SK-N-MC (cell line): ENCODE measurements around the gene ID2.

Experiments used
- DNase-seq: peaks from one replicate; pipeline ENCODE4 v3.0.0-alpha.2; 2011; ENCODE audit warnings: low read depth, low spot score
- H3K27ac ChIP-seq: fragments of 200-600 bp; sonication (generic); 2 replicates; pipeline ENCODE4 v1.5.1; 2016; ENCODE audit warnings: mixed run types
- H3K36me3 ChIP-seq: fragments of 200-600 bp; sonication (generic); 2 replicates; pipeline ENCODE4 v1.6.1; 2017; ENCODE audit warnings: antibody characterized with exemption, low read length, mixed read lengths; ENCODE audit not compliant: insufficient read depth
- H3K4me3 ChIP-seq: fragments of 200-600 bp; sonication (generic); 2 replicates; pipeline ENCODE4 v1.5.1; 2016
- H3K9ac ChIP-seq: fragments of 200-600 bp; sonication (generic); 2 replicates; pipeline ENCODE4 v1.8.0; 2017; ENCODE audit warnings: mixed run types, mixed read lengths; ENCODE audit not compliant: insufficient read length
- H3K9me3 ChIP-seq: fragments of 200-600 bp; sonication (generic); 2 replicates; pipeline ENCODE4 v1.6.1; 2017; ENCODE audit warnings: low read depth, mild to moderate bottlenecking, antibody characterized with exemption, low read length, moderate library complexity, mixed read lengths
- EZH2 ChIP-seq: fragments of 200-600 bp; sonication (generic); IDR thresholded peaks from one replicate; pipeline ENCODE4 v1.6.1; 2017; ENCODE audit warnings: antibody characterized with exemption
- FOXP2 ChIP-seq: optimal IDR thresholded peaks from 2 replicates; pipeline ENCODE3; 2011; ENCODE audit warnings: mild to moderate bottlenecking, moderate library complexity; ENCODE audit not compliant: insufficient read depth; ENCODE audit errors: extremely low read length, control extremely low read depth
- POLR2AphosphoS5 ChIP-seq: IDR thresholded peaks from 2 replicates; pipeline ENCODE4 v1.6.1; 2012; ENCODE audit warnings: mild to moderate bottlenecking, low read depth, low read length, borderline replicate concordance

Gene ID2

DNA sequence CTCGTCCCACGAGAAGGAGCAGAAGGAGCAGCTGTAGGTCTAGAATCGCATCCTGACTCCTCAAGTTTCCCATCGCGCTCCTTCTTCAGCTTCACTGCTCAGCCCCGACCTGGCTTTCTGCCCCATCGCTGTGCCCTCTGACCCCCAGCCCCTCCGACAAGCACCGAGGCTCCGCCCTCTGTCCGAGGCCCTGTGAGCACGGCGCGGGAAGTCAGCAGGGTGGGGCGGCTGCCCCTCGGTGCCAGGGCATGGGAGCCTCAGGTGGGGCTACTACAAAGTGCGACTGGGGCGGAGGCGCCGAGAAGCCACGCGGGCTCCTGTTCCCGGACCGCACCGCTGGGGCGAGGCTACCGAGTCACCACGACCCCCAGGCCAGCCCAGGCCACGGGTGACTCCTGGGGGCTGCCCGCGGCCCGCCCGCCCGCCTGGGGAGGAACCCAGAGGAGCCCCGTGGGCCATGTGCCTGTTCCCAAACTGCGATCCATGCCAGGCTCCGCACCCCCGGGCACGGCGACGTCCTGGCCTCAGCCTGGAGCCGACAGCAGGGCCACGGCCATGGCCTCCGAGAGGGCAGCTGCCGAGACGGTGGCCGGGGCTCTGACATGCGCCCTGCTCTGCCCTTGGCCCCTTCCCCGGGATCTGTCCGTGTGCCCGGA, 36.6 kb upstream of the ID2 start:
- TF ChIP-seq EZH2 (no peak), POLR2AphosphoS5 (no peak), FOXP2 (no peak)
- H3K4me3 ChIP-seq = no peak overlapping the region

DNA sequence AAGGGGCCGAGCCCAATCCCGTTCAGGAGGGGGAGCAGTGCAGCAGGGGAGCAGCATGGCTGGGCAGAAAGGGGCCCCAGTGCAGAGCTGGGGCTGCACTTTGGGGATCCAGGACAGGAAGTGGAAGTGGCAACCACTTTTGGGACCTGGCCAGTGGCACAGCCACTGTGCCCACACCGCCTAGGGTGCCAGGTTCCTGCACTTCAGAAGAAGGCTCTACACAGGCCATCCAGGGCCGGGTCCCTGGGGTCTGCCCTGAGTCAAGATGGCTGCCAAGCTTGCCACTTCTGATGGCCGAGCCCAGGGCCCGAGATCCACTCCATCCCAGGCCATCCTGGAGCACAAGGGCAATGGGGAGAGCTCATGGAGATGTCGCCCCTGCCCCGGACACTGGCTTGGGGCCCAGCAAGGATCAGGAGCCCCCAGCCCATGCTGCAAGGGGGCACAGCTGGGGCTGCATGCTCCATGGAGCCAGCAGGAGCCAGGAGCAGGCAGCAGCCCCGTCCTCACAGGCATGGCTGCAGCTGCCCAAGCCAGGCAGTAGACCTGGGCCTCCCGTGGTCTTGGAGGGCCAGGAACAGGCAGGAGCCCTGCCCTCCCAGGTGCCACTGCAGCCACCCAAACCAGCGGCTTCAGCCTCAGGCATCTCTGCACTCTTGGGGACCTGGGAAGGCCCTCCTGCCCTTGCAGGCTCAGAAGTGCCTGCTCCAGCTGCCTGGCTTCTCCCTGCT, 35.0 kb upstream of the ID2 start:
- H3K27ac ChIP-seq = no peak overlapping the region
- DNase-seq = no peak
- H3K36me3 ChIP-seq = no peaks in the 10 kb centered on the region
- H3K9me3 ChIP-seq = no peaks in the 10 kb centered on the region
- no peak for TF ChIP-seq EZH2
- TF ChIP-seq FOXP2 = no peak
- no peak for TF ChIP-seq POLR2AphosphoS5
- H3K9ac ChIP-seq = no peak overlapping the region
- H3K4me3 ChIP-seq = no peak overlapping the region

More for the DNA sequence above, 36.6 kb upstream of the ID2 start:
- no peak overlapping the region for H3K27ac ChIP-seq
- no peak overlapping the region for H3K9ac ChIP-seq
- H3K9me3 ChIP-seq = no peaks in the 10 kb centered on the region
- no peaks in the 10 kb centered on the region for H3K36me3 ChIP-seq
- DNase-seq = no peak

DNA sequence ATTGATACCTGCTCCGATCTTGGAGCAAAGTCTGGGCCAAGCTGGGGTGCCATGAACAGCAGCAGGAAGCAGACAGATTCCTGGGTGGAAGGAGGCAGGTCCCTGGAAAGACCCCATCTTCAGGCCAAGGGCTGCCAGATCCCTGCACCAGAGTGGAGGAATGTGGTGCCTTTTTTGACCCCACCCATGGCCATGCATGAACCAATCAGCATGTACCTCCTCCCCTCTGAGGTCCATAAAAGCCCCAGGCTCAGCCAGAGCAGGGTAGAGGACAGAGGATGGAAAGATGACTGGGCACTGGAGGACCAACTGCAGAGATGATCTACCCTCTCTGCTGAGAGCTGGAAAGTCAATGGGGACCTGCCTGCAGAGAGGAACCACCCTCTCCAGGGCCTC, 34.4 kb upstream of the ID2 start:
- H3K36me3 ChIP-seq = no peaks in the 10 kb centered on the region
- H3K9ac ChIP-seq = no peak overlapping the region
- TF ChIP-seq POLR2AphosphoS5 = no peak
- TF ChIP-seq FOXP2 = no peak
- TF ChIP-seq EZH2 = no peak
- no peak for DNase-seq
- H3K4me3 ChIP-seq = no peak overlapping the region
- no peak overlapping the region for H3K27ac ChIP-seq
- no peaks in the 10 kb centered on the region for H3K9me3 ChIP-seq

DNA sequence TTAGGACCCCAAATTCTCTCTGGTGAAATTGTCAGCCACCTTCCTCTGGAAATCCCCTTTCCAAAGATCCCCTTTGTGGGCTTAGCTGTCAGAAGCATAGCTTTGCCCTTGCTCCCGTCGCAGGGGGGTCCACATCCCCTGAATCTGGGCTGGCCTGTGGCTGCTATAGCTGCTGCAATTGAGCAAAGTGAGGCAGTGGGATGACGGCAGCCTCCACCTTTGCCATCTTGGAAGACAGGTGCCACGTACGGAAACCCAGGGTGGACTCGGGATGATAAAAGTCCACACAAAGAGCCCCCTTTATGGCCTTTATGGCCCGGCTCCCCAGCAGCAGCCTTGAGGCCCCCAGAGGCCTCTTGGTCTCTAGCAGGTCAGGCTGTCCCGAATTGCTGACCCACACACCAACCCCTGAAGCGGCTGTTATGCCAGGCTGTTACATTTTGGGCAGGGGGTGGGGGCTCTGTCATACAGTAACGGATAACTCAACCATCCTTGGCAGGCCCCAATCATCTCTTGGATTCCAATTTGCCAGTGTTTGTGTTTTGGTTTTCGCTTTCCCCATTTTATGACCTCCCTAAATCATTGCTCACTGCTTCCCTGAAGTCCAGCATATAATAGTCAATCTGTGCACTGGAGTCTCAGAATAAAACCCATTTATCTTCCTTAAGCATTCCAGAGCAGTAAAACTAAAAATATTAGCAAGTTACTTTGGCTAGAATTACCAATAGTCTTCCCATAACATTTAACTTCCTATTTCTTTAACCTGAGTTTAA, 33.2 kb upstream of the ID2 start:
- Histone ChIP-seq H3K9me3 (no peaks in the 10 kb centered on the region), H3K36me3 (no peaks in the 10 kb centered on the region)
- DNase-seq = no peak

DNA sequence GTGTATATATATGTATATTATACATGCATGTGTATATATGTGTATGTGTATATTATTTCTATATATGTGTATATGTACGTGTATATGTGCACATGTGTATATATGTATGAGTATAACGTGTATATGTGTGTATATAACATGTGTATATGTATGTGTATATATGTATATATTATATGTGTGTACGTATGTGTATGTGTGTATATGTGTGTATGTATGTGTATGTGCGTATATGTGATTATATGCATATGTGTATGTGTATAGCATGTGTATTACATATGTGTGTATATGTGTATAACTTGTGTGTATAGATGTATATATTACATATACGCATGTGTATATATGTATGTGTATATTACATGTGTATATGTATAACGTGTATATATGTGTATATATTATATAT, 32.1 kb upstream of the ID2 start:
- Histone ChIP-seq H3K27ac (no peak overlapping the region), H3K4me3 (no peak overlapping the region), H3K9ac (no peak overlapping the region), H3K36me3 (no peaks in the 10 kb centered on the region), H3K9me3 (no peaks in the 10 kb centered on the region)
- no peak for DNase-seq
- no peak for TF ChIP-seq FOXP2
- TF ChIP-seq EZH2 = no peak
- no peak for TF ChIP-seq POLR2AphosphoS5

More for the DNA sequence above, 33.2 kb upstream of the ID2 start:
- no peak overlapping the region for H3K27ac ChIP-seq
- no peak overlapping the region for H3K9ac ChIP-seq
- no peak overlapping the region for H3K4me3 ChIP-seq
- TF ChIP-seq POLR2AphosphoS5 = no peak
- no peak for TF ChIP-seq FOXP2
- TF ChIP-seq EZH2 = no peak

DNA sequence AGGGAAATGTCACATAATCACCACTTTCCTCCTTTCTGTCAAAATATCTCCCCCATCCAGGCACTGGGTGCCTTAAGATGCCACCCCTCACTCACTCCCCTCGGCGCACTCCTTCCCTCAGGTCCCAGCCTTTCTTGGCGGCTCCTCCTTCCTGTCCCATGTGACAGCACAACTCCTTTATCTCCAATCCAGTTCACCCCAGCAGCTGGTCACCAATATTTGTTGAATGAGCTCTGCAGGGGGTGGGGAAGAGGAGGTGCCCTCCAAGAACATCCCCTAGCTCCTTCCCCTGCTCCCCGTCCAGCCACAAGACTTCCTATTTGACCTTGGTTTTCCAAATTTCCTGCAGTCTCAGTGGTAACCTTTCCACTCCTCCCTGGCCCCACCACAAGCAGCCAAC, 31.6 kb upstream of the ID2 start:
- H3K36me3 ChIP-seq = no peaks in the 10 kb centered on the region
- H3K9ac ChIP-seq = no peak overlapping the region
- TF ChIP-seq EZH2 = no peak
- no peak for TF ChIP-seq POLR2AphosphoS5
- TF ChIP-seq FOXP2 = no peak
- no peak for DNase-seq
- H3K4me3 ChIP-seq = no peak overlapping the region
- no peaks in the 10 kb centered on the region for H3K9me3 ChIP-seq
- no peak overlapping the region for H3K27ac ChIP-seq

DNA sequence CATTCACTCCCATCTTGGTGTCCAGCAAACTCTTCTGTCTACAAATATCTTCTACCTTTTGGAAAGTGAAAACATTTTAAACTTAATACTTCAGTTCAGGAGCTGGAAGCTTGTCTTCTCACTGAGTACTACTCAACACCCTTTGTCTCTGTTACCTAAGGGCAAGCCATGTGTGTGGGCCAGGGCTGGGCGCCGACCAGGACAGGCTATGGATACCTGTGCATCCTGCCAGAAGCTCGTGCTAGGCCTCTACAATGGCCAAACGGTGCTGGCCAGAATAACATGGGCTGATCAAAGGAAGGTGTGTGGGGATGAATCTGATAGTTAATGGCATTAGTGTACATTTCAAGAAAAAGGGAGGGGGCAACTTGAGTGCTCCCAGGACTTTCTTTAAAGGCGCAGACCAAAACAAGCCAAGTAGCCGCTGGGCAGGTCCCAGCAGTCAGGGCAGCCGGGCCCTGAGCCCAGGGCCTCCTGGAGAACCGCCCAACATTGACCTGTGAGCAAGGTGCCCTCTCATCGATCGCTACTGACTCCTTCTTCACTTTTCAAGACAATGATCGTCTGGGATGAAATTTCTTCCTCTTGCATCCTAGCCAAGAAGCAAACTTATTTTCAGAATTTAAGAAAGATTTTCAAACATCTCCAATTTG, 29.0 kb upstream of the ID2 start:
- H3K9ac ChIP-seq = no peak overlapping the region
- H3K27ac ChIP-seq = no peak overlapping the region
- no peaks in the 10 kb centered on the region for H3K9me3 ChIP-seq
- no peak for DNase-seq
- TF ChIP-seq FOXP2 (no peak), POLR2AphosphoS5 (no peak), EZH2 (no peak)
- H3K4me3 ChIP-seq = no peak overlapping the region
- no peaks in the 10 kb centered on the region for H3K36me3 ChIP-seq

DNA sequence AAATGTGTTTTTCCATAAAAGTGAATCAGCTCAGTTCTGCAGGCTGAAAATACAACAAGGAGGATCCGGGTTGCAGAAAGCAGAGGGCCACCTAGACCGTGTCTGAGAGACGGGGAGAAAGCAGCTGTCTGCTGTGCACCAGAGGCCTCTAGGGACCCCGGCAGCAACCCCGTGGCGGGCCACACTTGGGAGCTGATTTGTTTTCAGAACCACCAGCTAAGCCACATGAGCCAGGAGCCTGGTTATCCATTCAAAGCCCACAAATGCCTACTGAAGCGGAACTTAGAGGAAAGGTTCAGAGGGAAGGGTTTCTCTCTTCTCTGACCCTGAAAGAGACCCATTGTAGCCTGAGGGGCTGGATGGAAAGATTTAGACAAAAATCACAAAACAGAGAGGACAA, 28.4 kb upstream of the ID2 start:
- Histone ChIP-seq H3K27ac (no peak overlapping the region), H3K9me3 (no peaks in the 10 kb centered on the region), H3K4me3 (no peak overlapping the region), H3K36me3 (no peaks in the 10 kb centered on the region), H3K9ac (no peak overlapping the region)
- TF ChIP-seq POLR2AphosphoS5 = no peak
- TF ChIP-seq EZH2 = no peak
- no peak for TF ChIP-seq FOXP2
- no peak for DNase-seq

DNA sequence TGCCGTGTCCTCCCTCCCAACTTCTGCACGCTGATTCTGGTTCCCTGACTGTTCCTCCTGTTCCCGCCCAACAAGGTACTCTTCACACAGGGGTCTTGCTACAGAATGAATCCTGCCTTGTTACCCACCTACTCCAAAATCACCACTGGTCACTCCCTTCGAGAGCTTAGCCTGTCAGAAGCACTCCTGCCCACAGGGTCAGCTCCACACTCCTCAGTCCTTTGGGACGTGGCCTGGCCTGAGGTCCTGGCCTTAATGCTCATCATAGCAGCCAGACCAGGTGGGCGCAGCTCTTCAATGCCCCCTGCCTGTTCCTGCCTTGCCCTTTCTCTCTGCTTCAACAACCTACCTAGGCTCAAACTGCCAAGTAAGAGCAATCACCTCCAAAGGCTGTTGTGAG, 27.8 kb upstream of the ID2 start:
- Histone ChIP-seq H3K36me3 (no peaks in the 10 kb centered on the region), H3K9ac (no peak overlapping the region), H3K27ac (no peak overlapping the region), H3K9me3 (no peaks in the 10 kb centered on the region), H3K4me3 (no peak overlapping the region)
- DNase-seq = no peak
- TF ChIP-seq EZH2 (no peak), FOXP2 (no peak), POLR2AphosphoS5 (no peak)
